Gastrocnemius medialis (tissue), 4 donors: ENCODE measurements around the gene ARID5B. TPM values are rescaled to one million over a fixed set of nuclear protein-coding genes. Genes with fewer than 3 reads are reported as not detected.
A peak's percentile ranks its signal among the peaks of the same experiment; 100 is the strongest.

Source experiments
- ATAC-seq, 2 donors: fragments of 150-250 bp; one replicate each; pipeline ENCODE4 v1.9.1; 2016
- DNase-seq, 2 donors: peaks; one replicate each; pipeline ENCODE4 v3.0.0-alpha.2; 2019
- H3K27ac ChIP-seq, 4 donors: fragments of 200-600 bp; sonication (generic); 1 replicate in 1 of 4; 2 replicates in 3 of 4; pipeline ENCODE4 v1.5.1; 2016 to 2018; ENCODE audit warnings: mild to moderate bottlenecking in 2 of 4, moderate library complexity in 1 of 4
- H3K27me3 ChIP-seq, 3 donors: fragments of 200-600 bp; sonication (generic) in 2 of 3; 1 replicate in 1 of 3; 2 replicates in 2 of 3; pipeline versions ENCODE4 v1.5.1 to v1.6.0; 2016 to 2019; ENCODE audit warnings: mild to moderate bottlenecking in 1 of 3, moderate library complexity in 1 of 3
- H3K36me3 ChIP-seq, 2 donors: fragments of 200-600 bp; sonication (generic) in 1 of 2; one replicate each; pipeline ENCODE4 v1.5.1; 2017 to 2018
- H3K4me1 ChIP-seq, 2 donors: fragments of 200-600 bp; sonication (generic) in 1 of 2; one replicate each; pipeline ENCODE4 v1.5.1; 2016 to 2017; ENCODE audit warnings: mild to moderate bottlenecking in 2 of 2
- H3K4me3 ChIP-seq, 4 donors: fragments of 200-600 bp; sonication (generic) in 3 of 4; 1 replicate in 1 of 4; 2 replicates in 3 of 4; pipeline ENCODE4 v1.5.1; 2016 to 2019; ENCODE audit warnings: mild to moderate bottlenecking in 2 of 4
- H3K9me3 ChIP-seq, 3 donors: fragments of 200-600 bp; sonication (generic) in 2 of 3; 1 replicate in 1 of 3; 2 replicates in 2 of 3; pipeline ENCODE4 v1.5.1; 2016 to 2019
- POLR2A ChIP-seq, 2 donors: fragments of 450-650 bp; IDR thresholded peaks; one replicate each; pipeline ENCODE4 v1.6.1; 2017; ENCODE audit warnings: antibody characterized with exemption in 2 of 2, mild to moderate bottlenecking in 2 of 2, moderate library complexity in 2 of 2
- in situ Hi-C, 4 donors: fragments of 200-750 bp; cut with MboI; loops; one replicate each; pipeline versions ENCODE4 v1.15.0 to v1.8.0; 2017; ENCODE audit warnings: low sequenced_read_pairs in 4 of 4
- intact Hi-C: fragments of 100-400 bp; cut with DNase I; formaldehyde crosslinking; loops from one replicate; pipeline ENCODE4 v1.15.1; 2023; ENCODE audit warnings: low total_unique reads
- total RNA-seq, 4 donors: library from RNA; depleted of rRNA; stranded (reverse); fragments of >200 nt; gene quantifications; one replicate each; pipeline versions ENCODE4 v1.1.0 to v1.2.3, GENCODE V29; 2016
- TF ChIP-seq, protein P1 (sequence below), 5 experiments: fragments of 450-650 bp in 3 of 5; fragments of 200-600 bp in 2 of 5; sonication (generic) in 2 of 5; IDR thresholded peaks in 4 of 5; conservative IDR thresholded peaks in 1 of 5; 1 replicate in 4 of 5; 2 replicates in 1 of 5; pipeline ENCODE4 v1.5.1; 2016 to 2019; ENCODE audit warnings: antibody characterized with exemption in 5 of 5, mild to moderate bottlenecking in 3 of 5, moderate library complexity in 3 of 5

ARID5B gene
- total RNA-seq, 4 donors from 2014 or later = 156 to 512 (median 263) TPM

- DNase-seq (no peak), ATAC-seq (no peak)
- in situ Hi-C loops = loop anchor here in 2 of 4 donors (25.0 kb wide), 3 partner anchors 1136 to 1639 kb away; partner anchors contain the start of gene RHOBTB1 (in 1 of the 2)
- peaks cover 13 to 75% of the 10 kb centered on the region in 2 donors for H3K36me3 ChIP-seq
- H3K4me1 ChIP-seq = peaks cover 96 to 97% of the 10 kb centered on the region in 2 donors
- peak overlapping the region; percentile 95 to 99 (median 96) for H3K27ac ChIP-seq
- H3K27me3 ChIP-seq = no peaks in the 10 kb centered on the region
- no peak for TF ChIP-seq POLR2A (IDR thresholded peaks at IDR 0.05)
- TF ChIP-seq, protein P1, sequence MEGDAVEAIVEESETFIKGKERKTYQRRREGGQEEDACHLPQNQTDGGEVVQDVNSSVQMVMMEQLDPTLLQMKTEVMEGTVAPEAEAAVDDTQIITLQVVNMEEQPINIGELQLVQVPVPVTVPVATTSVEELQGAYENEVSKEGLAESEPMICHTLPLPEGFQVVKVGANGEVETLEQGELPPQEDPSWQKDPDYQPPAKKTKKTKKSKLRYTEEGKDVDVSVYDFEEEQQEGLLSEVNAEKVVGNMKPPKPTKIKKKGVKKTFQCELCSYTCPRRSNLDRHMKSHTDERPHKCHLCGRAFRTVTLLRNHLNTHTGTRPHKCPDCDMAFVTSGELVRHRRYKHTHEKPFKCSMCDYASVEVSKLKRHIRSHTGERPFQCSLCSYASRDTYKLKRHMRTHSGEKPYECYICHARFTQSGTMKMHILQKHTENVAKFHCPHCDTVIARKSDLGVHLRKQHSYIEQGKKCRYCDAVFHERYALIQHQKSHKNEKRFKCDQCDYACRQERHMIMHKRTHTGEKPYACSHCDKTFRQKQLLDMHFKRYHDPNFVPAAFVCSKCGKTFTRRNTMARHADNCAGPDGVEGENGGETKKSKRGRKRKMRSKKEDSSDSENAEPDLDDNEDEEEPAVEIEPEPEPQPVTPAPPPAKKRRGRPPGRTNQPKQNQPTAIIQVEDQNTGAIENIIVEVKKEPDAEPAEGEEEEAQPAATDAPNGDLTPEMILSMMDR (IDR thresholded peaks at IDR 0.05 in 4 of 5, conservative IDR thresholded peaks at IDR 0.05 in 1 of 5) = no peak
- H3K9me3 ChIP-seq = no peaks in the 10 kb centered on the region
- peak overlapping the region in 3 of 4 donors; percentile 11 to 31 (median 19) for H3K4me3 ChIP-seq
- intact Hi-C loops = loop anchor here (10.0 kb wide), 1 partner anchor 909 kb away; no protein-coding TSS in a partner anchor
These were observed 171.9 kb downstream of the ARID5B start for GRCh38 chr10:62073429-62073828.

DNA sequence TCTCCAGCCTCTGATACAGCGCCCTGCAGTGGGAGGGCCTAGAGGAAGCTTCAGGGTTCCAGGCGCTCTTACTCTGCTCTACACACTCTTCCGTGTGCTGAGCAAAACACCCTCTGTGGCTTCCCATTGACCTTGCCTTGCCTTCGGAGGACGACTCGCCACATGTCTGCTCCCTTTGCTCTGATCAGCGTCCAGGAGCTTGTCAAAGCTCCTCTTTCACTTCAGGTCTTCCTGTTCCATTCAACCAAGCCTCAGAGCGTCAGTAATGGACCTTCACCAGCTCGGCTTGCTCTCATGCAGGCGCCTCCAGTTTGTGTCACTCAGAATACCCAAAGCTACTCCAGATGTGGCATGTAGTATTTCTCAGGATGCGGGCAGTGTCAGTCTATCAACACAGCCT is 173.9 kb downstream of the ARID5B start:
- H3K27ac ChIP-seq = peak overlapping the region; percentile 95 to 99 (median 96)
- DNase-seq = peak in 1 of 2 donors; percentile 69

GRCh38 chr10:62075912-62076311 is 174.4 kb downstream of the ARID5B start:
- H3K4me1 ChIP-seq = peaks cover 98% of the 10 kb centered on the region in 2 donors
- intact Hi-C loops = loop anchor here (10.0 kb wide), 1 partner anchor 911 kb away; no protein-coding TSS in a partner anchor

More for the DNA sequence above, 173.9 kb downstream of the ARID5B start:
- Histone ChIP-seq H3K4me3 (peak overlapping the region in 1 of 4 donors; percentile 31), H3K36me3 (peaks cover 13 to 87% of the 10 kb centered on the region in 2 donors), H3K27me3 (no peaks in the 10 kb centered on the region), H3K9me3 (no peaks in the 10 kb centered on the region), H3K4me1 (peaks cover 98% of the 10 kb centered on the region in 2 donors)
- in situ Hi-C loops = loop anchor here in 1 of 4 donors (25.0 kb wide), 1 partner anchor 1187 kb away; no protein-coding TSS in a partner anchor
- no peak for TF ChIP-seq POLR2A (IDR thresholded peaks at IDR 0.05)
- TF ChIP-seq, protein P1 (IDR thresholded peaks at IDR 0.05 in 4 of 5, conservative IDR thresholded peaks at IDR 0.05 in 1 of 5) = no peak
- ATAC-seq = peak; percentile 24 to 58
- intact Hi-C loops = loop anchor here (10.0 kb wide), 1 partner anchor 911 kb away; no protein-coding TSS in a partner anchor

DNA sequence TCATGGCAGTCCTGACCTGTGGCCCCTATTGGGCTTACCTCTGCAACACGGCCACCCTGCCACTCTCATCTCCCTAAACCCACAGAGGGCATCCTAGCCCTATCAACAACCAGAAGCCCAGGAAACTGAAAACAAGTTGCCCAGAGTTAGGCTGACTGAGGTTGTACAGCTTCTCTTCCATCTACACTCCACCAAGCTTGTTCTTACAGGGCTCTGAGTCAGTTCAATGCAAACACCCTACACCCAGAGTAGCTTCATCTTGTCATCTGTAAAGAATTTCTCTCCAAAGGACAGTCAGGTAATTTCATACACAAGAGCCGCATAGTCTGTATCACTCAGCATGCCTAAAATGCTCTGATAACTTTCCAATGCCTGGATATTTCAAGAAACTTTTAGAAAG is 175.4 kb downstream of the ARID5B start:
- in situ Hi-C loops (loop anchor here in 1 of 4 donors (25.0 kb wide), 1 partner anchor 1185 kb away; no protein-coding TSS in a partner anchor), intact Hi-C loops (loop anchor here (10.0 kb wide), 1 partner anchor 912 kb away; no protein-coding TSS in a partner anchor)
- Histone ChIP-seq H3K9me3 (no peaks in the 10 kb centered on the region), H3K4me3 (peak overlapping the region in 1 of 4 donors; percentile 22), H3K4me1 (peaks cover 98 to 99% of the 10 kb centered on the region in 2 donors), H3K27ac (peak overlapping the region; percentile 95 to 99 (median 96)), H3K27me3 (no peaks in the 10 kb centered on the region), H3K36me3 (peaks cover 13 to 73% of the 10 kb centered on the region in 2 donors)
- DNase-seq (no peak), ATAC-seq (peak; percentile 8 to 42)
- TF ChIP-seq POLR2A (IDR thresholded peaks at IDR 0.05) = no peak
- TF ChIP-seq, protein P1 (IDR thresholded peaks at IDR 0.05 in 4 of 5, conservative IDR thresholded peaks at IDR 0.05 in 1 of 5) = no peak

More at GRCh38 chr10:62075912-62076311, 174.4 kb downstream of the ARID5B start:
- Histone ChIP-seq H3K27me3 (no peaks in the 10 kb centered on the region), H3K36me3 (peaks cover 13 to 82% of the 10 kb centered on the region in 2 donors), H3K9me3 (no peaks in the 10 kb centered on the region), H3K27ac (peak overlapping the region; percentile 95 to 99 (median 96)), H3K4me3 (peak overlapping the region in 1 of 4 donors; percentile 31)
- in situ Hi-C loops = loop anchor here in 1 of 4 donors (25.0 kb wide), 1 partner anchor 1186 kb away; no protein-coding TSS in a partner anchor
- ATAC-seq = no peak
- DNase-seq = no peak
- TF ChIP-seq, protein P1 (IDR thresholded peaks at IDR 0.05 in 4 of 5, conservative IDR thresholded peaks at IDR 0.05 in 1 of 5) = no peak
- TF ChIP-seq POLR2A (IDR thresholded peaks at IDR 0.05) = no peak
